Nucleus accumbens (tissue), 56 donors: Measurements from ENCODE around the gene ASCC2.
A peak's percentile ranks its signal among the peaks of the same experiment; 100 is the strongest.

Experiments used
- DNase-seq, 56 donors: peaks; one replicate each; lab custom pipeline; 2025; lab: John Stamatoyannopoulos, UW

ASCC2 gene

DNA sequence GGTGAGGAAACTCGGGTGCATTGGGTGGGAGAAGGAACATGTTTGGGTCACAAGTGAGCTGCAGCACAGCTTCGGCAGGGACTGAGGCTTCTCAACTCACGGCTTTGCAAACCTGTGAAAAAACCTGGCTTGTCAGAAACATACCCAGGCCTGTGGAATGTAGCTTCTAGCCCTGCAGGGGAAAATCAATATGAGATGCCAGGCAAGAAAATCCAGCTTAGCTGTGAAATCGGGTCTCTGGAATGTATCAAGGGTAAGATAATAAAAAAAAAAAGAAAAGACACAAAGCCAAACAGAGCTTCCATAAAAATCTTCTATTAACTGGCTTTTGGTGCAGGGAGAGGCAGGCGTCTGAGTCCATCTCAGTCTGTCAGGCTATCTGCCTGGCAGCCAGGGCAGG is 42.4 kb downstream of the ASCC2 start:
- DNase-seq = no peak

DNA sequence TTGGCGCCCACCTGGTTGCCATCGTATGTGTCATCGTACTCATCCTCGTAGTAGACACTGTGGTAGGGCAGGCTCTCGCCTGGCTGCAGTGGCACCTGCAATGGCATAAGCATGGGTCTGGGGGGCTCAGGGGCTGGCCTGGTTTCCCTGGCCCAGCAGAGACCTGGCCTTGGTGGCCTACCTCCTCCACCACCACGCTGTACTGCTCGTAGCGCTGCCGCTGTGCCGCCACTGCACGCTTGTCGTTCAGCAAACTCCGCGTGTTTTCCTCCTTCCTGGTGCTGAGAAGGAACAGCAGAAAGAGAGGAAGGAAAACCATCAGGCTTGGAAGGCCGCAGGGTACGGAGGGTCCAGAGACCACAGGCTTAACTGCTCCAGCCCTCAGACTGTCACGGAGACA is 44.7 kb downstream of the ASCC2 start:
- no peak for DNase-seq

DNA sequence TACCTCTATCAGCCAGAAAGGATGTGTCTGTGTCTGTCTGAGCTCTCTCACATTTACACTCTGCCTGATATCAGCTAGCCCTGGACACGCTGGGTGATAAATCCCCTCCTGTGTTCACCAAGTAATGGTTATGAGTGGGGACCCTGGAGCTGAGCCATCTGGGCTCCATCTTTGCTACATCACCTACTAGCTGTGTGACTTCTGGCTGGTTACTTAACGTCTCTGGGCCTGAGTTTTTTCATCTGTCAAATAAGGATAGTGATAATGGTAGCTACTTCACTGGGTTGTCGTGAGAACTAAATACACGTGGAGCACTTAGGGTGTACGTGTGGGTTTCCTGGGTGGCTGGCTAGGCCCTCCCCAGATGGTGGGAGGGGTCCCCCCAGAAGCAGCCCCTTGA is 48.0 kb downstream of the ASCC2 start:
- no peak for DNase-seq

DNA sequence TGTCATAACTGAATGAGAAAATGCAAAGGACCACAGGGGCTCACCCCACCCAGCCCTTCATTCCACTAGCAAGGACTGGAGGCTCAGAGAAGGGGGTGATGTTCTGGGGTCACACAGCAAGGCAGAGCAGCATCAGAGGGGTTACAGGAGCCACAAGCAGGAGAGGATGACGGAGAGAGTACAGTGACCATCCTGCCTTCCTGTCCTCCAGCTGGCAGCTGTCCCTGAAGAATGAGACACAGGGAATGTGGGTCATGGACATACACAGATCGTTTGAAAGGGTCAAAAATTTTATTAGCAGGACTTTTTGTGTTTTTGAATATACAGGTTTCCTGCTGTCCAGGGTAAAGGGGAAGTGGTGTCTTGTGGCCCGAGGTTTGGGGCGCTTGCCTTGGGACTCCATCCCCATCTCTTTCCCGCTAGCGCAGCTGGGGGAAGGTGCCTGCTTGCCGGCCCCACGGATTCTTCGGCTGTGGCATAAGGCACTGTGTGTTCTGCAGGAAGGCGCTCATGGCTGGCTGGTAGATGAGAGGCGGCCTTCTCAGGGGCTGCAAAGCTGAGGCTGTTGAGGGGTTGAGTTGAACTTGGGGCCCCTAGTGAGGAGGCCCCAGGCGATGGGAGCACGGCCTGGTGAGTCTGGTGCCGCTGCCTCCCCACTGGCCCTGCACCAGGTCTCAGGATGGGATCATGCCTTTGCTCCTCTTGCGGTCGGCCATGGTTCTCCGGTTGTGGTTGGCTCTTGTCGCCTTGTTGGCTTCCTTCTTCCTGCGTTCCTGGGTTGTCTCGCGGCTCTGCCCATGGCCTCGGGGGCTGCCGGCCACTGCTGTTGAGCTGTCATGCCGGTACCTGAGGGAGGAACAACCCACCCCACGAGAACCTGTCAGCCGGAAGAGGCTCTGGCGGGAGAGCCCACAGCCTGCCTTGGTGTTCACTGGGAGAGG is 49.5 kb downstream of the ASCC2 start:
- DNase-seq = no peak

DNA sequence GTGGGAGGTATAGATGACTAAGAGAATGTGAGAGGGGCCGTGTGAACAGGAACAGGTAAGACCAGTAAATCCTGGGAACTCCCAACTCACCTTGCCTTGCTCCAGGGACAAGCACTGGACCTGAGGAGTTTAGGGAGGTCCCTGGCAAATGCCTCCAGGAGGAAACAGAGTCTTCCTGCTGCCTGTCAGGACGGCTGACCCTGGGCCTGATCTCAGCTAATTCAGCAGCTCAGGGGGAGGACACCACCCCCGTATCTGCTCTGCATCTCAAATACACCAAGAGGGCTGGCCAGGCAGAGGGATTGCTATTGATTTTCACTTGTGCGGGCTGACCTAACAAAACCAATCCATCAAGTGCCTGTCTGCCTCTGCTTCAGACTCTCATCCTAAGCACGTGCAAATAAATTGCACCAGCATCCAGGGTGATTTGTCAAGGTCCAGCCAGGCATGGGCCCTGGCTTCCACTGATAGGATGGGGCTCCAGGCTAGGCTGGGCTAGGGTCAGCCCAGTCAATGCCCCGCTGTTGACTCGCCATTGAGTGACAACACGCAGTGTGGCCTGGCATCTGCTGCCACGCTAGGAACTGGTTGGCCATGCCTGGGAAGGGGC is 50.6 kb downstream of the ASCC2 start:
- DNase-seq = no peak

DNA sequence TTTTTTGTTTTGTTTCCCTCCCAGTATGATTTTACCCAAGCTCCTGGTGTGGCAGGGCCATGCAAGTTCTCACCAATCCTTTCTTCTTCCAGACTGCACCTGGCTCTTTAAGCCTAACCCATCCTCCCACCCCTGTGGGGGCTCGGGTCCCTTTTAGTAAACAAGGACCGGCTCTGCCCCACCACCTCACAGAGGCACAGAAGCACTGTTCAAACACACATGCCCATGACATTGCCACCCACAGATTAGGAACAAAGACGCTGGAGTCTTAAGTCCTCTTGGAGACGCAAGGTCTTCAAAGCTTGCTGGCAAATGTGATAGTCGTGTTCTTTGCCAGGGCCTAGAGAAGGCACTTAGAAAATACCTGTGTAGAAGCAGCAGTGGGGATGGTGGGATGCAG is 52.0 kb downstream of the ASCC2 start:
- no peak for DNase-seq

DNA sequence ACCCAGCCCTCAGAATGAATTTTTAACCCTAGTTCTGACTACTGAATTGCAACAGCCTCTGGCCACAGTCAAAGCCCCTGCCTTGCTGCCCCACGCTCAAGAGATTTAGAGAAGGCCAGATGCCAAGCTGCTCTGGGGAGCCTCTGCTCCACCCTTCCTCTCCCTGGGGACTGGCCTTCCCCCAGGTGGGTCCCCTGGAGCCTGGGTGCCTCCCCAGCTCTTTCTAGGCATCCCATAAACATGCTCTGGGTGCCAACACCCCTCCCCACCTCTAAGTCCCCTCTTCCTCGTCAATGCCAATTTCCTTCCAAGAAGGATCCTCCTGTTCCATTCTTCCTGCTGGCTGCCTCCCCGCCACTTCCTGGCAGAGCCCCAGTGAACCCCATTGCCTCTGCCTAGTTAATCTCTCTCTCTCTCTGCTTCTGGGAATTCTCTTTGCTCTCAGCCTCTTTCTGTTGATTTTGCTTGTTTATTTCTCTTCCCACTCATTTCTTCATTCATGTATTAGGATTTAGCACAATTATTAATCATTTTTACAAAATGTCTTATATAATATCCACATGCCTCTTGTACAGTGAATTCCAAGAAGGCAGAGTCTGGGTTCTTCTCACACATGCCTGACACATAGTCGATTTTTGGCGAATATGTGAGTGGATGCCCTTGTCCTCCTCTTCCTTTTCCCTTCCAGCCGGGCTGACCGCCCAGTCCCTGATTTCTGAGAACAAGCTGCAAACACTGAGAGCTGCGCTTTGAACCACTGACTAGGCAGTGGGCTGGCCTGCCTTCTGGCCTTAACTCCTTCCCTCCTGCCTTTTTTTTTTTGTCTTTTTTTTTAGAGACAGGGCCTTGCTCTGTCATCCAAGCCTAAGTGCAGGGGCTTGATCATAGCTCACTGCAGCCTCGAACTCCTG is 53.4 kb downstream of the ASCC2 start:
- peak in 47 of 56 donors; percentile 6 to 78 (median 32) for DNase-seq

DNA sequence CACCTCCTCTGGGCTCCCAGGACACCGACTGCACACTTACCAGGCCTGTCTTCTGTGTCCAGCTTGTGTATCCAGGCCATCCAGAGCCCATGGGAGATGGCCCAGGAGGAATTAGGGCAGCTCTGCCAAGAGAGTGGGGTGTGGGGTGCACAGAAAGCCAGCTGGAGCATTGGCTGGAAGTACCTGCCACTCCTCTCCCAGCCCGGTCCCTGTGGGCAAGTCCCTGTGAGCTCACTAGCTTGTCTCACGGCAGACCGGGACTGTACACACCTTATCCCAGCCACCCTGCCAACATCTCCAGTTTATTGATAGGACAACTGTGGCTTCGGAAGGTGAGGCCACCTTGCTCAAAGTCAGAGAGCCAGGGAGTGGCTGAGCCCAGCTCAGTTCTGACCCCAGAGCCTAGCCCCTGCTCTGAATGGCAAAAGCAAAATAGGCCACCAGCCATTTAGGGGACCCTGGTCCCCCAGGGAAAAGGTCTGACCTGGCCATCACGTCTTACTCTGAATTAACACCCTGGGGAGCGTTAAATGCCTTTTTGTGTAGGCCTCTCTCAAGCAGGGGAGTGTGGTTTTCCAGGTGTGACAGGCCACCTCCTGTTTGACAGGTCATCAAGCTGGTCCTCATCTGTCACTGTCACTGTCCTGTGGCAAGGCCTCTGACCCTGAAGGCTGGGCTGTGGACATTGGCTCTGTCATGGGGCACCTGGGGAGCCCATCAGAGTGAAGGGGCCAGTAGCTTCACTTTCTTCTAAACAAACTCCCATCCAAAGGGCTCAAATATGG is 55.8 kb downstream of the ASCC2 start:
- peak in 29 of 56 donors; percentile 9 to 63 (median 34) for DNase-seq

DNA sequence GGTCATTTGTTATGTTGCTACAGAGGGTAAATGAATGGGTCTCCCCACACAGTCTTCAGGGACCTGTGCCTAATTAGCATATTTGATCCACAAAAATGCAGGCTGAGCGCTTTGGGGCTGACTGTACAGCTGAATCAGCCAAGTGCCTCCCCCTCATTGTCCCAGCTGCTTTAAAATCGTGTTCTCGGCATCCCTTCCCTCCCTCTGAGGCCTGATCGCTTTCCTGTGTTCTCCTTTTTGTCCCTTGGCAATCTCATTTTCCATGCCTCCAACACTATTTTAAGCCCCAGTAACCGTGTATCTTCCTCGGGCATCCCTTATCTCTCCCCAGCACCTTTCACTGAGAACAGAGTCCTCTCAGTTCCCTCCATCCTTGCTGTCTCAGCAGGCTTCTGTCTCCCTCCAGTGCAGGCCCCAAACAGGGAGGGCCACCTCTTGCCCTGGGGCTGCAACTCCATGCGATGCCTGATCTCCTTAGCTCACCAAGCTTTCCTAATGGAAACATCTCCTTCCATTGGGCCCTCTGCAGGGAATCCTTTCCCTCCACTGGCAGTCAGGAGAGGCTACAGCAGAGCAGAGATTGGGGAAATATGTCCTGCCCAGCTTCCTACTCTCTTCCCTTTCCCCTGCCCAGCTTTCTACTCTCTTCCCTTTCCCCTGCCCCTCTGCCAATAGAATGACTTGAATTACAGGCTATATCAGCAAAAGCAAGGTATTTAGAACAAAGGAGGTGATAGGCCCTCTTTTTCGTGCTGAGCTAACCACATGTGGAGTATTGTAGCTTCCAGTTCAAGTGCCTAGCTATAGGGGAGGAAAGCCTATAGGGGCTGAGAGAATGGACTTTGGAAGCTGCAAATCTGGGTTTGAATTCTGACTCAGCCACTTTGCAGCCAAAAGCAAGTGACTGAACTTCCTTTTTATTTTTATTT is 57.1 kb downstream of the ASCC2 start:
- DNase-seq = peak in 26 of 56 donors; percentile 5 to 65 (median 30)

DNA sequence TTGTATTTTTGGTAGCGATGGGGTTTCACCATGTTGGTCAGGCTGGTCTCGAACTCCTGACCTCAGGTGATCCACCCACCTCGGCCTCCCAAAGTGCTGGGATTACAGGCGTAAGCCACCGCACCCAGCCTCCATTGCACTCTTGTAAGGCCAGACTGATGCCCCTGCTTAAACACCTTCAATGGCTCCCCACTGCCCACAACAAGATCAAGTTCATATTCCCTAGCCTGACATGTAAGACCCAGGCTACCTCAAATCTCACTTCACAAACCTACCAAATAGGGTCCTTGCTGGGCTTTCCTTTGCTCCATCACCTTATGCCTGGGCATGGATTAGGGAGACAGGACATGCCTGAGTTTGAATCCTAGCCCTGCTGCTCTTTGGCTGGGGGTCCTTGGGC is 57.9 kb downstream of the ASCC2 start:
- no peak for DNase-seq

DNA sequence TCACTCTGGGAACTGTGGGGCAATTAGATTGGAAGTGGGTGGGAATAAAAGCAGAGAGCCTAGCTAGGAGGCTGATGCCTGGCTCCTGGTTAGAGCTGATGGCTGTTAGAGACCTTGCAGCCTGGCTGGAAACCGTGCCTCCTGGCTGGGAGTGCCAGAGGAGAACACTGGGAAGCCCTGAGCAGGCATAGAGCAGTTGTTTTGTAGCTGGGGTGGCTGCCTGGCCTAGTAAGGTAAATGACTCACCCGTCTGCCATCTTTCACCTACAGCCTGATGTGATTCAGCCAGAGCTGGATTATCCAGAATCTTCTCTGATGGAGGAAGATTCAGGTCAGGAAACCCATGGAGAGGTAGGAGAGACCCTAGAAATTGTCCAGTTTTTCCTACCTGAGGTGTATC is 64.8 kb downstream of the ASCC2 start:
- DNase-seq = peak in 22 of 56 donors; percentile 2 to 57 (median 26)

DNA sequence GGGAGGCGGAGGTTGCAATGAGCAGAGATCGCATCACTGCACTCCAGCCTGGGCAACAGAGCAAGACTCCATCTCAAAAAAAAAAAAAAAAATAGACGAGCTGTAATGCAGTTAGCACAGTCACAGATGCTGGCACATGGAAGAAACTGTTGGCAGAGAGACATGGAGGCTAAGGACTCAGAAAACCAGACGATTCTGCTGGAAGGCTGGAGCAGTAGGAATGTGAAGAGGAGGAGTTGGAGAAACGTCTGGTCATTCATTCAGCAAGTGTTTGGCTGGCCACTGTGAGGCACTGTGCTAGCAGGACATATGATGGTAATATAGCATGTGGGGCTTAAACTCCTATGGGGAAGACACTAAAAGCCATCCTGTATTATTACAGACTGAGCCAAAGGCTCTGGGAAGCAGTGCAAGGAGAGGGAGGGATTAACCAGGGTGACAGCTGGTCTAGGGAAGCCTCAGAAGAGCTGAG is 65.9 kb downstream of the ASCC2 start:
- DNase-seq = no peak

DNA sequence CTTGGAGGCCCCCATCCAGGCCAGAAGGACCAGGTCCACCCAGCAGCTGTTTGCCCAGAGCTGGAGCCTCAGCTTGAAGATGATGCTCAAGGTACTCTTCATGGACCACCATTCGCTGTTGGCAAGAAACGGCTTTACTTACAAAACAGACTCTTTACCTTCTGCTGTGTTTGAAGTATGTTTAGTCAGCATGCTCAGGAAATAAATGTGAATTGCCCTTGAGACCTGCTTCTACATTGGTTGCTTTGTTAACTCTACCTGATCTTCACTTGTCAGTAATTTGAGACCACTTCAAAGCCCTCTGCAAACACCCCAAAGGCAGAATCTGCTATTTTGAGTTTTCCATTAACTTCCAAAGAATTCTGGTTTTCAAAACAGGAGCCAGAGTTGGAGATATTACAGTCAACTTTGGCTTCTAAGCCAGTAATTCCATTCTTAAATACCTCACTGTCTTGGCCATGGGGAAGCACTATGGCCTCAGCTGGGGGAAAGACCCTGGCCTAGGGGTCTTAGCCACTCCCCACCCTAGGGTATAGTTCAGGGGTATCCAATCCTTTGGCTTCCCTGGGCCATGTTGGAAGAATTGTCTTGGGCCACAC is 68.3 kb downstream of the ASCC2 start:
- DNase-seq = no peak

DNA sequence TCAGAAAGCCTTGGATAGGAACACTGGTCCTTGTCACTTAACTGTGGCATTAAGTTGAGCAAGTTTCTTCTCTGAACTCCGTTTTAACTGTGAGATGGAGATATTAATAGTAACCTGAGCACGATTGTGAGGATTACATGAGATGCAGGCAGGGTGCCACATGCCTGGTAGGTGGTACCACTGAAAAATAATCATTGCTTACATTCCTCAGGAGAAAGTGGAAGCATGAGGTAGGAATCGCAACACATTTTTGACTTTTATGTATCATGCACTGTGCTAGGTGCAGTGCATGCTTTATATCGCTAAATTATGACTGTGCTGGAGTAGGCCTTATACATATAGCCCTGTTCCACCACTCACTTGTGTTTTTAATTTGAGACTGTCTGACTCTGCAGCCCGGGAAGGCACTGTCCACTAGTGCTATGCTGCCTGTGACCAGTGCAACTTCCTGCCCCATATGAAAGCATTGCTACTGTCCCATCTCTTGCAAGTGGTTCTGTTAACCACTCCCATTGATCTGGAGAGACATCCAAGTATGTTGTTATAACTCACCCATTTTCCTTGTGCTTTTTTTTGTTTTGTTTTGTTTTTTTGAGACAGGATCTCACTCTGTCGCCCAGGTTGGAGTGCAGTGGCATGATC is 69.9 kb downstream of the ASCC2 start:
- no peak for DNase-seq

DNA sequence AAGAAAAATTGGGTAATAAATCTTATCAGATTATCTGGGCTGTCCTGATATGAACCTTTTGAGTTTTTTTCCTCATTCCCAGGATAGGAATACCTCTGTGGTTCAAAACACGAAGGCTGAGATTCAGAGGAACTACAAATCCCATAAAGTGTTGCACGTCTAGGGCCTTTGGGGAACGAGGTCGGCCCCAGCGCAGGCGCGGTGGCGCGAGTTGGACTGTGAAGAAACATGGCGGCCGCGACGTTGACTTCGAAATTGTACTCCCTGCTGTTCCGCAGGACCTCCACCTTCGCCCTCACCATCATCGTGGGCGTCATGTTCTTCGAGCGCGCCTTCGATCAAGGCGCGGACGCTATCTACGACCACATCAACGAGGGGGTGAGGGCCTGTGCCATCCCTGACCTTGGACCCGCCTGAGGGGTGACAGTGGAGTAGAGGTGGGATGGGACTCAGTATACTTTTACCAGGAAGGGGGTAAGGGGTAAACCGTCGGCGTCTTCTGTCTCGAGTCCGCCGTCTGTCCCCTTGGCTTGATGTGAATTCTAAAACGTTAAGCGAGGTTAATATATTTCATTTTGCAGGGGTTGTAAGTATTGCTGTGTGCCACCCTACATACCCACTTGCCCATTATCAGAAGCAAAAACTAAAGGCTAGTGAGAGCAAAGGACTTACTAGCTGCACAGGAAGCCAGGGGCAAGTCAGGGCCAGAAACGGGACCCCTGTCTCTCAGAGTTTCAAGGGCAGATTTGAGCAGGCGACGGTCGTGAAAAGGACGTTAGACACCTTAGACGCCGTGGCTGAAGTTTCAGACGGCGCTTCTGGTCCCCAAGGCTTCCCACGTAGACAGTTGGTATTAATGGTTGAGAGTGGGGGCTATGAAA is 70.7 kb downstream of the ASCC2 start, which contains the start of gene UQCR10:
UQCR10 (plus strand) TSS at position 199 of the 881 bp plus-strand sequence; CDS start at position 229, 30 bp downstream.
- peak; percentile 21 to 95 (median 84) for DNase-seq

DNA sequence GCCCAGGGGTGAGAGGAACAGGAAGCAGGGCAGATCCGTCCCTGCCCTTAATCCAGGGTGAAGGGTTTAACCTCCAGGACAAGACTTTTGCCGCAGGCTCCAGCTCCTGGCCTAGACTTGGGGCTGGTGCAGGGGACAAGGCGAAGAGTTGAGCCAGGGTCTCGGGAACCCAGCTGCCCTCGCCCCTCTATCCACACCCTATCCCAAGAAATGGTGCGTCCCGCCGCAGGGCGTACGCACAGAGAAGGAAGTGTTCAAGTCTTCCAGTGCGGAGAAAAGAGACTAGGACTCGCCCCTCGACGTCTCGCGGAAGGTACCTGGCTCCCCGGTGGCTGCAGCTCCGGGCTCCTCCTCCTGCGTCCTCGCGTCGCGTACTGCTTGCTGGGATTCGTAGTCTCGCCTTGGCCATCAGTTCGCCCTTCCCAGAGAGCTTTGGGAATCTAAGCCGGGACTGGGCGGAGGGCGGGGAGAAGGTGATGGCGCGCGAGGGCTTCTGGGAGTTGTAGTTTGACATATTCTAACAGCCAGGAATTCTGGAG is 71.4 kb downstream of the ASCC2 start, which contains the start of gene ZMAT5:
ZMAT5 (minus strand) TSS at position 376 of the 539 bp plus-strand sequence. CDS start 18,463 bp downstream, outside the sequence.
- peak; percentile 48 to 97 (median 92) for DNase-seq
